ENCODE data around the gene HSPB3.
"Not testable (repeated sequence)": the region's sequence is repeated elsewhere in the genome, so short reads cannot be mapped to it uniquely, and the experiment has no call there.

Gene HSPB3

DNA sequence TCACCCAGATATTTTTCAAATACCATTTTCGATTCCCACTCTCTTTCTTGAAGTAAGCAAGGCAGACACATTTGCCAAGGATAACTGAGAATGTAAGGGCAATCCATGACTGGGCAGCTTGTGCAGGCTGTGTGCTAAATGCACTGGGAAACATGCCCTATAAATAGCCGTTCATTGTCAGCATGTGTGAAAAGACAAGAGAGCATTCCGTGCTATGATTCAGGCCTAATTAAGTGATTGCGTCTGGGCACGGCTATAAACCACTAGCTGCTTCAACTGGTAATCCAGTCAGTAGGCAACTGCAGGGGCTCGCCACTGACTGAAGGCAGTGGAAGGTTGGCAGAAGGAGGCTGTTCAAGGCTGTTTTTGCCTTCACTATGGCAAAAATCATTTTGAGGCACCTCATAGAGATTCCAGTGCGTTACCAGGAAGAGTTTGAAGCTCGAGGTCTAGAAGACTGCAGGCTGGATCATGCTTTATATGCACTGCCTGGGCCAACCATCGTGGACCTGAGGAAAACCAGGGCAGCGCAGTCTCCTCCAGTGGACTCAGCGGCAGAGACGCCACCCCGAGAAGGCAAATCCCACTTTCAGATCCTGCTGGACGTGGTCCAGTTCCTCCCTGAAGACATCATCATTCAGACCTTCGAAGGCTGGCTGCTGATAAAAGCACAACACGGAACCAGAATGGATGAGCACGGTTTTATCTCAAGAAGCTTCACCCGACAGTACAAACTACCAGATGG lies at the start of gene HSPB3:
Gene HSPB3, plus strand, starts transcription at position 287 of the 745 bp plus-strand sequence. Its CDS starts 91 bp downstream, at position 378.
- no peak for DNase-seq (ENCODE audit: low read depth, low spot score)

DNA sequence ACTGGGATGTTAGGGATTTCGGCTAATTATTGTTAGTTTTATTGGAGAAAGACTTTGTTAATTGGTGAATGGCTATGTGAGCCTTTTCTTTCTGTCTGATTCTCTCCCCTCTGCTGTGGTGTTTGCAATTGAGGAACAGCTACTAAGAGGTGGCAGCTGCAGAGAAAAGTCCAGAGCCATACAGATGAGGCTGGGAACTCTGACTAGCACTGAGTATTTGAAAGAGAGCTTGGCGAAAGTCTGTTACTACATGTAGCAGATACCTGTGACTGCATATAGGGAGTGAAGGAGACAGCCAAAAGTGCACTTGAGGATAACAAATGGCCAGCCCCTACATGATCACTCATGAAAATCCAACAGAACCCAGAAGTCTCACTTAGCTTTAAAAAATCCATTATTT lies 44.3 kb upstream of the HSPB3 start:
- no peak for DNase-seq (ENCODE audit: low read depth, low spot score)

GRCh38 chr5:54412913-54413312 lies 42.6 kb upstream of the HSPB3 start:
- no peak for DNase-seq (ENCODE audit: low read depth, low spot score)

GRCh38 chr5:54415147-54415546 lies 40.4 kb upstream of the HSPB3 start:
- DNase-seq (ENCODE audit: low read depth, low spot score): no peak

GRCh38 chr5:54415896-54416601 lies 39.5 kb upstream of the HSPB3 start:
- no peak for DNase-seq (ENCODE audit: low read depth, low spot score)

- not testable (repeated sequence) for DNase-seq (ENCODE audit: low read depth, low spot score)
Measured at GRCh38 chr5:54419573-54420423, 35.7 kb upstream of the HSPB3 start.

DNA sequence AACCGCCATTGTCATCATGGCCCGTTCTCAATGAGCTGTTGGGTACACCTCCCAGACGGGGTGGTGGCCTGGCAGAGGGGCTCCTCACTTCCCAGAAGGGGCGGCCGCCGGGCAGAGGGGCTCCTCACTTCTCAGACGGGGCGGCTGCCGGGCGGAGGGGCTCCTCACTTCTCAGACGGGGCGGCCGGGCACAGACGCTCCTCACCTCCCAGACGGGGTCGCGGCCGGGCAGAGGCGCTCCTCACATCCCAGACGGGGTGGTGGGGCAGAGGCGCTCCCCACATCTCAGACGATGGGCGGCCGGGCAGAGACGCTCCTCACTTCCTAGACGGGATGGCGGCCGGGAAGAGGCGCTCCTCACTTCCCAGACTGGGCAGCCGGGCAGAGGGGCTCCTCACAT lies 35.0 kb upstream of the HSPB3 start:
- not testable (repeated sequence) for DNase-seq (ENCODE audit: low read depth, low spot score)

DNA sequence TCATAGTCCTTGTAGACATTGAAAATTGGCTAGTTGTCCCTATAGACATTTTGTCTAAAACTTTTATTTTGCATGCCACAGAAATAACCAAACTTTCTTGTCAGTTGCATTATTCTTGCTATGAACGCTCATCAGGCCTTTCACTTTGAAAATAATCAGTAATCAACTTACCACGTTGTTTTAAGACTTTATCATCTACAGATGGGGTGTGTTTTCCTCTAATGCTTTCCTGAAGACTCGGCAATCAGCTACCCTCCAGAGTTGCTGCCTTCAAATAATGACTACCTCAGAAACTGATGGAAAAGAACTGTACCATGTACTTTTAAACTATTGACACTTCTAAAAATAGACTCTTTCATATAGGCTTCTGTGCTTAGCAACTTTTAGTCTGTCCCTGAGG lies 33.5 kb upstream of the HSPB3 start:
- DNase-seq (ENCODE audit: low read depth, low spot score): no peak

- no peak for DNase-seq (ENCODE audit: low read depth, low spot score)
Measured at GRCh38 chr5:54425258-54425657, 30.2 kb upstream of the HSPB3 start.

DNA sequence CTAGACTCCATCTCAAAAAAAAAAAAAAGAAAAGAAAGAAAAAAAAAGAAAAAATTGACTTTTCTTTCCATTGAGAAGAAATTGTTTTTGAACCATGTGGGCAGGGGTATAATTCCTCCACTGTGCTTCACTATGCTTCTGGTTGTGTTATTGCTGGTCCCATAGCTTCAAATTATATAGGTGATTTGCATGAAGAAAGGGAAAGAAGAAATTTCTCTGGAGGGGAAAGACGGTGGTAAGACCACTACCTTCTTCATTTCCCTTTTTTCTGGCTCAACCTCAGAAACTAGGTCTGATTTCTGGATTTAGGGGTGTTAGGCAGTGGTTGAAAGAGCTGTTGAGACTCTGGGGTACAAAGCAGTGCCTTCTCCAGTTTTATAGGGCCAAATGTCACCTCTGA lies 29.3 kb upstream of the HSPB3 start:
- DNase-seq (ENCODE audit: low read depth, low spot score): no peak

- not testable (repeated sequence) for DNase-seq (ENCODE audit: low read depth, low spot score)
Measured at GRCh38 chr5:54434650-54435049, 20.8 kb upstream of the HSPB3 start.

- DNase-seq (ENCODE audit: low read depth, low spot score): no peak
Measured at GRCh38 chr5:54438620-54439389, 16.7 kb upstream of the HSPB3 start.

- no peak for DNase-seq (ENCODE audit: low read depth, low spot score)
Measured at GRCh38 chr5:54440456-54440893, 15.0 kb upstream of the HSPB3 start.

GRCh38 chr5:54442271-54442670 lies 13.2 kb upstream of the HSPB3 start:
- no peak for DNase-seq (ENCODE audit: low read depth, low spot score)

GRCh38 chr5:54443270-54443669 lies 12.2 kb upstream of the HSPB3 start:
- no peak for DNase-seq (ENCODE audit: low read depth, low spot score)

- DNase-seq (ENCODE audit: low read depth, low spot score): no peak
Measured at GRCh38 chr5:54445691-54446378, 9.7 kb upstream of the HSPB3 start.

DNA sequence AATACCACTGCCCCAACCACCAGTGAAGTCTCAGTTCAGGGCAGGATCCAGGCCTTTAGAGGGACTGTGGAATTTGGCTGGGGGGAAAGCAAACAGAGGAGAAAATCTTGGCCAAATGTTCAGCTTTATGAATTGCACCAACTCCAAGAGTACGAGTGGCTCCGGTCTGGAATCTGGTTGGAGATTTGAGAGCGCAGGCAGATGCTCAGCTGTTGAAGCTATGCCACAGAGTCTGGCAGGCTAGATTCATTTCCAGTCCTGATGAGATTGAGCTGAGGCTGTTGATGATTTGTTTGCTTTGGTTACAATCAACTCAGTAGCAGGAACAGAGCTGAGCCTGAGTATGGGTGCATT lies 9.1 kb upstream of the HSPB3 start:
- no peak for DNase-seq (ENCODE audit: low read depth, low spot score)

DNA sequence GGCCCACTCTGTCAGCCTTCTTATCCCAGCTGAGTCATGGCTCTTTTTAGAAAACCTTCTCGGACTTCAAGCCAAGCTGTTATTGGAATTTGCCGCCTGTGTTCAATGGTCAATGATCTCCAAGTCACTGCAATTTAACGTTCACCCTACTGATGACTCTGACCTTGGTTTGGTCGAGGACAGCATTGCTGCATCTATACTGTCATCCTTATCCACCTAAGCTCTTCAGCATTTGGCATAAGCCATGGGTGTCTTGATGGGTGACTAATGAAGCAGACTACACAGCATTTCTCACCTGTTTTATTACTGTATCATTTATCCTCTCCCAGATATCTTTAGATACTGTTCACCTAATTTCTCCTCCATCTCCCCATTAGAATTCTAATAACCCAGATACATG lies 5.6 kb upstream of the HSPB3 start:
- no peak for DNase-seq (ENCODE audit: low read depth, low spot score)

DNA sequence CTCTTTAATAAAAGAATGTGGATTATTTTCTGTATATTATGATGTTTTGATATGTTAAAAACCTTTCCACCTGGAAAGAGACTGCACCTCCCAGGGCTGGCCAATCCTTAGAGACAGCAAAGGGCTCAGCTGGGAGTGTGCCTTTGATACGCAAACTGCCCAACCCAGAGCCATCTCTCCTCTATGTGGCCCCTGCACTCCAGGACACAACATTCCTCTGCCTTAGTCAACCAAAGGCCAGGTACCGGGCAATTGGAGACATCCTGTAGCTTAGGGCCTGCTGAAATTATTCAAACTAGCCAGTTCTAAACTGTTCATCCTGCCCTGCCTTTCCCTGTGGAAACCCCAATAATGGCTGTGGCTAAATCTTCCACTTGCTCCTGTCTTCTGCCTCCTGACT lies 5.0 kb upstream of the HSPB3 start:
- no peak for DNase-seq (ENCODE audit: low read depth, low spot score)

DNA sequence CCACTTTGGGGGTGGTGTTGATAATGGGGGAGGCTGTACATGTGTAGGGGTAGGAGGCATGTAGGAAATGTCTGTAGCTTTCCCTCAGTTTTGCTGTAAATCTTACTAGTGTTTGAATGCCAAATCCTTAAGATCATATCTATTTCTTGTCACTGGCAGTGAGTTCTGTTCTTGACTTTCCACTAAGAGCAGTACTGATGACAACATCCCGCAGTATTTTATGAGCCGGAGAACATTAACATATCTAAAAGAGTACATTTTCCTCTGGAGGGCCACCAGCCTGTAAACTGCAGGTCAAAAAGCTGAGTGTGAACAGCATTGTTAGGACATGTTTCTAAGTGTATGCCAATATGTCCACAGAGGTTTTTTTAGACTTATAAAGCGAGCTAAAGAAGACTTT lies 2.5 kb upstream of the HSPB3 start:
- no peak for DNase-seq (ENCODE audit: low read depth, low spot score)

GRCh38 chr5:54454602-54455001 lies 897 bp upstream of the HSPB3 start:
- no peak for DNase-seq (ENCODE audit: low read depth, low spot score)
